IMR-90 (cell line): ENCODE data around the gene PTPN4. TPM values are rescaled to one million over a fixed set of nuclear protein-coding genes. Genes with fewer than 3 reads are reported as not detected.

Source experiments
- polyA plus RNA-seq, 3 experiments: library from polyadenylated mRNA; depleted of rRNA; stranded (reverse); fragments of >200 nt; gene quantifications; 2 replicates each; pipeline ENCODE4 v1.2.3, GENCODE V29; 2012; ENCODE audit warnings: low replicate concordance in 1 of 3
- total RNA-seq: library from RNA; depleted of rRNA; stranded (reverse); fragments of >200 nt; gene quantifications from 2 replicates; pipeline ENCODE4 v1.2.3, GENCODE V29; 2012; rRNA removed

The PTPN4 gene
- total and polyA plus RNA-seq, 2 of the 4 experiments (the other 2 are of a cell fraction): 2.9 to 19.2 TPM

Other genes with a start within 250 kb of the PTPN4 start
- not detected in 2 replicates for gene SCTR, start 235.4 kb upstream of the PTPN4 start, total RNA-seq
- not detected in 2 replicates for gene SCTR, start 235.4 kb upstream of the PTPN4 start, polyA plus RNA-seq (2012; rRNA removed)
- gene CFAP221, start 215.5 kb upstream of the PTPN4 start, total RNA-seq: not detected in 2 replicates
- gene CFAP221, start 215.5 kb upstream of the PTPN4 start, polyA plus RNA-seq (2012; rRNA removed): not detected in 2 replicates
- 6.8 and 7.8 TPM in 2 replicates for gene TMEM177, start 80.7 kb upstream of the PTPN4 start, total RNA-seq
- gene TMEM177, start 80.7 kb upstream of the PTPN4 start, polyA plus RNA-seq (2012; rRNA removed): 8.2 and 8.7 TPM in 2 replicates